GM12892 (cell line): ENCODE measurements around the gene SFPQ.

Source experiments
- POLR2A ChIP-seq: IDR thresholded peaks from 2 replicates; pipeline ENCODE4 v1.6.1; 2011; ENCODE audit warnings: low read depth, low read length, control low read depth
- POLR2AphosphoS5 ChIP-seq: IDR thresholded peaks from 2 replicates; pipeline ENCODE4 v1.6.1; 2011; ENCODE audit warnings: low read depth, low read length, control low read depth
- TAF1 ChIP-seq: IDR thresholded peaks from 2 replicates; pipeline ENCODE4 v1.6.1; 2011; ENCODE audit warnings: low read depth, mild to moderate bottlenecking, control low read depth, low read length, borderline replicate concordance

GRCh38 chr1:35175602-35176001, 17.3 kb downstream of the SFPQ start:
- peak; percentile 43; the same call in 1 of the 2 replicates for TF ChIP-seq POLR2A
- no peak; the same call in 1 of the 2 replicates for TF ChIP-seq POLR2AphosphoS5
- TF ChIP-seq TAF1: no peak
